ENCODE data around the gene CPM. TPM values are rescaled to one million over a fixed set of nuclear protein-coding genes. Genes with fewer than 3 reads are reported as not detected.

Gene CPM
- polyA plus RNA-seq, 1 donor (not counting 4 experiments of a cell fraction or from before 2014, with no cell fraction given): 2.5 TPM

- H3K36me3 ChIP-seq (ENCODE audit: control insufficient read depth in 2 of 2, extremely low read depth in 1 of 2, insufficient read depth in 2 of 2, low read length in 2 of 2): peaks cover 15 to 36% of the 10 kb centered on the region in 2 experiments
- H3K9me3 ChIP-seq (ENCODE audit: control insufficient read depth, low read depth, low read length): no peaks in the 10 kb centered on the region
- H3K9ac ChIP-seq (ENCODE audit: control insufficient read depth, extremely low read depth, insufficient read depth, low read length): no peak overlapping the region
- no peak overlapping the region for H3K4me3 ChIP-seq (ENCODE audit: control insufficient read depth in 2 of 3, extremely low read depth in 1 of 3, insufficient read depth in 2 of 3, low read depth in 1 of 3, low read length in 3 of 3)
- no peaks in the 10 kb centered on the region for H3K4me1 ChIP-seq (ENCODE audit: control insufficient read depth, extremely low read depth, insufficient read depth, low read length)
- H3K9me1 ChIP-seq (ENCODE audit: control insufficient read depth, extremely low read depth, insufficient read depth, low read length): no peaks in the 10 kb centered on the region
- no peak overlapping the region for H3K27ac ChIP-seq (ENCODE audit: control insufficient read depth, insufficient read depth, low read length)
- dilution Hi-C loops (cut with MboI; ENCODE audit: extremely low pct_ligation_motif_present, low sequenced_read_pairs): no loop called here
- H3K27me3 ChIP-seq (ENCODE audit: control insufficient read depth, extremely low read depth, insufficient read depth, low read length): no peaks in the 10 kb centered on the region
- no peak for TF ChIP-seq CTCF (optimal IDR thresholded peaks at IDR 0.05 in 1 of 3, IDR thresholded peaks at IDR 0.05 in 1 of 3, conservative IDR thresholded peaks at IDR 0.05 in 1 of 3; ENCODE audit: extremely low read depth in 1 of 3, insufficient read depth in 2 of 3, low read length in 3 of 3)
- TF ChIP-seq EZH2 (IDR thresholded peaks at IDR 0.05; ENCODE audit: low read length): no peak
- no peak overlapping the region for H2AFZ ChIP-seq (ENCODE audit: control insufficient read depth, low read length)
- FAIRE-seq: no peak
- no peaks in the 10 kb centered on the region for H4K20me1 ChIP-seq (ENCODE audit: control insufficient read depth, extremely low read depth, insufficient read depth, low read length)
- peaks cover 11% of the 10 kb centered on the region for H3K79me2 ChIP-seq (ENCODE audit: control insufficient read depth, insufficient read depth, low read length)
- DNase-seq (ENCODE audit: low read depth, low spot score): no peak
- H3K4me2 ChIP-seq (ENCODE audit: control insufficient read depth, extremely low read depth, insufficient read depth, low read depth, low read length): no peak overlapping the region
Observed at GRCh38 chr12:68825569-68826217, 107.3 kb downstream of the CPM start.

GRCh38 chr12:68824597-68825250, 108.2 kb downstream of the CPM start:
- Histone ChIP-seq H3K36me3 (ENCODE audit: control insufficient read depth in 2 of 2, extremely low read depth in 1 of 2, insufficient read depth in 2 of 2, low read length in 2 of 2) (peaks cover 17 to 33% of the 10 kb centered on the region in 2 experiments), H3K27me3 (ENCODE audit: control insufficient read depth, extremely low read depth, insufficient read depth, low read length) (no peaks in the 10 kb centered on the region), H2AFZ (ENCODE audit: control insufficient read depth, low read length) (no peak overlapping the region), H3K9me1 (ENCODE audit: control insufficient read depth, extremely low read depth, insufficient read depth, low read length) (no peaks in the 10 kb centered on the region), H3K9ac (ENCODE audit: control insufficient read depth, extremely low read depth, insufficient read depth, low read length) (no peak overlapping the region), H3K4me1 (ENCODE audit: control insufficient read depth, extremely low read depth, insufficient read depth, low read length) (no peaks in the 10 kb centered on the region), H3K4me3 (ENCODE audit: control insufficient read depth in 2 of 3, extremely low read depth in 1 of 3, insufficient read depth in 2 of 3, low read depth in 1 of 3, low read length in 3 of 3) (no peak overlapping the region), H3K9me3 (ENCODE audit: control insufficient read depth, low read depth, low read length) (no peaks in the 10 kb centered on the region), H4K20me1 (ENCODE audit: control insufficient read depth, extremely low read depth, insufficient read depth, low read length) (no peaks in the 10 kb centered on the region), H3K4me2 (ENCODE audit: control insufficient read depth, extremely low read depth, insufficient read depth, low read depth, low read length) (no peak overlapping the region), H3K79me2 (ENCODE audit: control insufficient read depth, insufficient read depth, low read length) (peaks cover 16% of the 10 kb centered on the region), H3K27ac (ENCODE audit: control insufficient read depth, insufficient read depth, low read length) (no peak overlapping the region)
- TF ChIP-seq CTCF (optimal IDR thresholded peaks at IDR 0.05 in 1 of 3, IDR thresholded peaks at IDR 0.05 in 1 of 3, conservative IDR thresholded peaks at IDR 0.05 in 1 of 3; ENCODE audit: extremely low read depth in 1 of 3, insufficient read depth in 2 of 3, low read length in 3 of 3) (no peak), EZH2 (IDR thresholded peaks at IDR 0.05; ENCODE audit: low read length) (no peak)
- FAIRE-seq (no peak), DNase-seq (ENCODE audit: low read depth, low spot score) (no peak)
- dilution Hi-C loops (cut with MboI; ENCODE audit: extremely low pct_ligation_motif_present, low sequenced_read_pairs): no loop called here

All from keratinocyte (primary cell).